H1 (cell line): ENCODE results near the gene ZNF202. TPM values are rescaled to one million over a fixed set of nuclear protein-coding genes. Genes with fewer than 3 reads are reported as not detected.

Experiments used
- CTCF ChIA-PET: fragments of 300-600 bp; sonication (Branson Sonifier 250); formaldehyde crosslinking; loops from one replicate; lab custom pipeline; 2021; ENCODE audit not compliant: partially characterized antibody; lab: Charles Lee
- POLR2A ChIA-PET: fragments of 300-600 bp; sonication (Branson Sonifier 250); formaldehyde crosslinking; loops from one replicate; lab custom pipeline; 2021; ENCODE audit warnings: inconsistent platforms; ENCODE audit not compliant: partially characterized antibody; lab: Charles Lee
- DNase-seq, 2 experiments: peaks; one replicate each; pipeline versions ENCODE4 v3.0.0 to v3.0.0-alpha.2; 2010 to 2022; ENCODE audit warnings: low spot score in 2 of 2, low read depth in 1 of 2, mixed read lengths in 1 of 2
- FAIRE-seq: peaks from 2 replicates; lab custom pipeline; 2011; peaks lifted over from hg19 to GRCh38; lab: Jason Lieb, UNC
- H2AFZ ChIP-seq: 2 replicates; pipeline ENCODE4 v1.8.1; 2012; ENCODE audit warnings: low read length, inconsistent platforms
- H2AK5ac ChIP-seq: 2 replicates; pipeline ENCODE4 v1.6.1; 2013; ENCODE audit warnings: low read depth, low read length
- H2BK120ac ChIP-seq: replicated peaks from 2 replicates; pipeline ENCODE3; 2013; ENCODE audit warnings: low read depth, low read length, inconsistent platforms
- H2BK12ac ChIP-seq: 2 replicates; pipeline ENCODE4 v1.6.1; 2013; ENCODE audit warnings: low read depth, low read length
- H2BK15ac ChIP-seq: 2 replicates; pipeline ENCODE4 v1.6.1; 2013; ENCODE audit warnings: low read length
- H2BK20ac ChIP-seq: 2 replicates; pipeline ENCODE4 v1.6.1; 2013; ENCODE audit warnings: low read length
- H2BK5ac ChIP-seq: 2 replicates; pipeline ENCODE4 v1.6.1; 2013; ENCODE audit warnings: low read depth, low read length
- H3K14ac ChIP-seq: 2 replicates; pipeline ENCODE4 v1.6.1; 2013; ENCODE audit warnings: inconsistent platforms; ENCODE audit not compliant: insufficient read length
- H3K18ac ChIP-seq: 2 replicates; pipeline ENCODE4 v1.6.1; 2013; ENCODE audit warnings: low read length; ENCODE audit errors: extremely low read depth
- H3K23ac ChIP-seq: 2 replicates; pipeline ENCODE4 v1.6.1; 2013; ENCODE audit warnings: inconsistent platforms; ENCODE audit not compliant: insufficient read length
- H3K23me2 ChIP-seq: 2 replicates; pipeline ENCODE4 v1.6.1; 2013; ENCODE audit warnings: low read depth, low read length
- H3K27ac ChIP-seq: 2 replicates; pipeline ENCODE4 v1.6.1; 2011; ENCODE audit warnings: low read depth, low read length, inconsistent platforms
- H3K27me3 ChIP-seq, 4 experiments: replicated peaks in 1 of 4; 1 replicate in 1 of 4; 2 replicates in 3 of 4; pipeline versions ENCODE4 v1.6.1 to v1.8.1; 2011 to 2013; ENCODE audit warnings: low read length in 3 of 4, mild to moderate bottlenecking in 3 of 4, inconsistent platforms in 2 of 4, mixed read lengths in 2 of 4, moderate library complexity in 1 of 4; ENCODE audit not compliant: control insufficient read depth in 3 of 4, insufficient read depth in 3 of 4; ENCODE audit errors: extremely low read depth in 1 of 4
- H3K36me3 ChIP-seq, 4 experiments: 2 replicates each; pipeline versions ENCODE4 v1.6.1 to v1.8.1; 2011 to 2013; ENCODE audit warnings: mild to moderate bottlenecking in 4 of 4, low read length in 3 of 4, moderate library complexity in 2 of 4, control low read depth in 1 of 4, inconsistent platforms in 1 of 4; ENCODE audit not compliant: insufficient read depth in 4 of 4, control insufficient read depth in 2 of 4
- H3K4ac ChIP-seq: replicated peaks from 2 replicates; pipeline ENCODE3; 2013; ENCODE audit warnings: low read length, low read depth, mixed read lengths, inconsistent platforms; ENCODE audit not compliant: insufficient read length
- H3K4me1 ChIP-seq, 4 experiments: replicated peaks in 1 of 4; 1 replicate in 1 of 4; 2 replicates in 3 of 4; pipeline versions ENCODE4 v1.6.1 to v1.8.1; 2011 to 2013; ENCODE audit warnings: low read length in 3 of 4, inconsistent platforms in 2 of 4, mixed read lengths in 1 of 4; ENCODE audit not compliant: insufficient read depth in 4 of 4, control insufficient read depth in 3 of 4
- H3K4me2 ChIP-seq, 2 experiments: 2 replicates each; pipeline versions ENCODE4 v1.6.1 to v1.8.1; 2011 to 2013; ENCODE audit warnings: low read depth in 2 of 2, low read length in 2 of 2, control low read depth in 1 of 2, inconsistent platforms in 1 of 2, mild to moderate bottlenecking in 1 of 2; ENCODE audit not compliant: insufficient read depth in 1 of 2
- H3K4me3 ChIP-seq, 4 experiments: fragments of 200-600, 300-600 bp in 1 of 4; sonication (generic), shearing (Covaris generic), sonication (Bioruptor Twin) in 1 of 4; 2 replicates each; pipeline versions ENCODE4 v1.5.1 to v1.8.1; 2011 to 2016; ENCODE audit warnings: low read length in 4 of 4, low read depth in 3 of 4, control low read depth in 2 of 4, inconsistent platforms in 2 of 4, mild to moderate bottlenecking in 2 of 4, mixed read lengths in 1 of 4, moderate library complexity in 1 of 4; ENCODE audit not compliant: insufficient read depth in 2 of 4; ENCODE audit errors: extremely low read depth in 1 of 4
- H3K56ac ChIP-seq: replicated peaks from 2 replicates; pipeline ENCODE3; 2013; ENCODE audit warnings: low read depth, mild to moderate bottlenecking, mixed read lengths, low read length, inconsistent platforms; ENCODE audit not compliant: insufficient read length
- H3K79me1 ChIP-seq: 2 replicates; pipeline ENCODE4 v1.6.1; 2013; ENCODE audit warnings: low read depth, low read length, control low read depth
- H3K79me2 ChIP-seq, 2 experiments: 2 replicates each; pipeline versions ENCODE4 v1.6.1 to v1.8.1; 2012 to 2013; ENCODE audit warnings: low read length in 2 of 2, mild to moderate bottlenecking in 2 of 2, inconsistent platforms in 1 of 2; ENCODE audit not compliant: insufficient read depth in 2 of 2, control insufficient read depth in 1 of 2
- H3K9ac ChIP-seq, 4 experiments: replicated peaks in 1 of 4; 1 replicate in 1 of 4; 2 replicates in 3 of 4; pipeline versions ENCODE4 v1.6.1 to v1.8.1; 2011 to 2013; ENCODE audit warnings: low read depth in 3 of 4, low read length in 3 of 4, control low read depth in 2 of 4, mild to moderate bottlenecking in 2 of 4, moderate library complexity in 2 of 4, inconsistent platforms in 1 of 4; ENCODE audit errors: extremely low read depth in 1 of 4
- H3K9me3 ChIP-seq, 2 experiments: 2 replicates each; pipeline versions ENCODE4 v1.6.1 to v1.8.1; 2012 to 2013; ENCODE audit warnings: mild to moderate bottlenecking in 2 of 2, moderate library complexity in 2 of 2, control low read depth in 1 of 2, inconsistent platforms in 1 of 2, low read depth in 1 of 2, low read length in 1 of 2, mixed read lengths in 1 of 2; ENCODE audit not compliant: insufficient read depth in 2 of 2
- H4K20me1 ChIP-seq, 2 experiments: replicated peaks in 1 of 2; 2 replicates each; pipeline versions ENCODE3 to v1.8.1; 2011 to 2013; ENCODE audit warnings: inconsistent platforms in 2 of 2, low read length in 2 of 2, mild to moderate bottlenecking in 1 of 2; ENCODE audit not compliant: insufficient read depth in 2 of 2, control insufficient read depth in 1 of 2
- H4K5ac ChIP-seq: 2 replicates; pipeline ENCODE4 v1.6.1; 2013; ENCODE audit warnings: low read length, low read depth, mixed read lengths, inconsistent platforms; ENCODE audit not compliant: insufficient read length
- H4K8ac ChIP-seq: 2 replicates; pipeline ENCODE4 v1.8.0; 2013; ENCODE audit warnings: mild to moderate bottlenecking, moderate library complexity, low read length, inconsistent platforms; ENCODE audit not compliant: insufficient read depth; ENCODE audit errors: extremely low read depth
- H4K91ac ChIP-seq: replicated peaks from 2 replicates; pipeline ENCODE3; 2013; ENCODE audit warnings: low read length, mixed read lengths, inconsistent platforms; ENCODE audit not compliant: insufficient read length
- CEBPB ChIP-seq: IDR thresholded peaks from 2 replicates; pipeline ENCODE4 v1.6.1; 2012; ENCODE audit warnings: low read depth, low read length
- EZH2 ChIP-seq: fragments of 200-600 bp; sonication (generic); IDR thresholded peaks from 2 replicates; pipeline ENCODE4 v1.7.1; 2012; ENCODE audit warnings: low read depth, mild to moderate bottlenecking, moderate library complexity, low read length, inconsistent platforms; ENCODE audit not compliant: severe bottlenecking
- FOSL1 ChIP-seq: IDR thresholded peaks from 2 replicates; pipeline ENCODE4 v1.6.1; 2011; ENCODE audit warnings: mild to moderate bottlenecking, low read depth, low read length, moderate library complexity; ENCODE audit not compliant: insufficient read depth
- GTF2F1 ChIP-seq: IDR thresholded peaks from 2 replicates; pipeline ENCODE4 v1.6.1; 2012; ENCODE audit warnings: low read depth, low read length, improper control_type of control experiment, borderline replicate concordance
- HDAC6 ChIP-seq: IDR thresholded peaks from one replicate; pipeline ENCODE4 v1.7.1; 2012; ENCODE audit warnings: low read depth, mild to moderate bottlenecking, inconsistent platforms, low read length, moderate library complexity
- SP1 ChIP-seq: IDR thresholded peaks from 2 replicates; pipeline ENCODE4 v1.6.1; 2011; ENCODE audit warnings: low read depth, low read length
- SUZ12 ChIP-seq: fragments of 200-600 bp; sonication (generic); IDR thresholded peaks from 2 replicates; pipeline ENCODE4 v1.6.1; 2012; ENCODE audit warnings: mild to moderate bottlenecking, inconsistent platforms, low read length, moderate library complexity, mixed read lengths
- polyA plus RNA-seq, 7 experiments: library from polyadenylated mRNA; depleted of rRNA in 3 of 7; stranded (reverse) in 5 of 7; unstranded in 2 of 7; fragments of >200 nt in 5 of 7; fragments of 200-250 nt in 2 of 7; gene quantifications; 1 replicate in 5 of 7; 2 replicates in 1 of 7; 4 replicates in 1 of 7; pipeline versions ENCODE4 v1.2.1 to v1.2.3, GENCODE V29; 2011 to 2013; ENCODE audit warnings: missing spikeins in 2 of 7, mixed read lengths in 2 of 7
- total RNA-seq: library from RNA; stranded (reverse); fragmentation: NEBNext Ultra II Directional; extraction: Animal tissue kit (Norgen Biotek cat#: 25700); gene quantifications from 2 replicates; pipeline ENCODE4 v1.2.1, GENCODE V29; 2021

Gene ZNF202
- total and polyA plus RNA-seq, 2 of the 8 experiments (the other 6 are each of a cell fraction or from before 2014, with no cell fraction given), result 14.1 to 33.9 TPM

- Histone ChIP-seq H3K9me3 (peaks cover 0 to 6% of the 10 kb centered on the region in 2 experiments; a peak in 1 of 4 replicates), H3K27ac (no peak overlapping the region), H2BK20ac (no peak overlapping the region), H2BK15ac (no peak overlapping the region), H2BK12ac (no peak overlapping the region), H3K4me2 (no peak overlapping the region), H3K23me2 (no peaks in the 10 kb centered on the region; the same call in 1 of the 2 replicates), H3K4ac (no peak overlapping the region), H3K36me3 (no peaks in the 10 kb centered on the region), H3K18ac (no peak overlapping the region), H3K23ac (no peak overlapping the region), H2BK5ac (no peak overlapping the region), H3K79me1 (no peaks in the 10 kb centered on the region), H2AK5ac (no peak overlapping the region), H4K5ac (no peak overlapping the region), H3K79me2 (no peaks in the 10 kb centered on the region), H4K20me1 (no peaks in the 10 kb centered on the region), H3K9ac (no peak overlapping the region), H3K56ac (no peak overlapping the region), H3K4me1 (peaks cover 0 to 4% (median 1%) of the 10 kb centered on the region in 4 experiments; a peak in 1 of 7 replicates), H2BK120ac (no peak overlapping the region), H2AFZ (no peak overlapping the region), H3K4me3 (no peak overlapping the region), H4K8ac (no peak overlapping the region), H4K91ac (no peak overlapping the region), H3K27me3 (no peaks in the 10 kb centered on the region), H3K14ac (no peak overlapping the region)
- no peak for TF ChIP-seq SP1
- no peak for TF ChIP-seq HDAC6
- TF ChIP-seq FOSL1, result no peak
- no peak for TF ChIP-seq CEBPB
- TF ChIP-seq EZH2, result no peak
- no peak for TF ChIP-seq SUZ12
- TF ChIP-seq GTF2F1, result no peak
- DNase-seq, result no peak
- POLR2A ChIA-PET, result interaction anchor here (1.2 kb wide), 1 partner anchor 12 kb away, joined by 3 read pairs; no protein-coding TSS in a partner anchor
- CTCF ChIA-PET, result no interaction called here
- FAIRE-seq, result no peak
These were observed 11.7 kb upstream of the ZNF202 start for GRCh38 chr11:123753110-123753509.
